MV-4-11 (cell line): Measurements from ENCODE around the gene SURF1.
"Not testable (repeated sequence)": the region's sequence is repeated elsewhere in the genome, so short reads cannot be mapped to it uniquely, and the experiment has no call there.

Experiments used
- DNase-seq: peaks from one replicate; lab custom pipeline; 2025; lab: John Stamatoyannopoulos, UW

SURF1 gene

DNA sequence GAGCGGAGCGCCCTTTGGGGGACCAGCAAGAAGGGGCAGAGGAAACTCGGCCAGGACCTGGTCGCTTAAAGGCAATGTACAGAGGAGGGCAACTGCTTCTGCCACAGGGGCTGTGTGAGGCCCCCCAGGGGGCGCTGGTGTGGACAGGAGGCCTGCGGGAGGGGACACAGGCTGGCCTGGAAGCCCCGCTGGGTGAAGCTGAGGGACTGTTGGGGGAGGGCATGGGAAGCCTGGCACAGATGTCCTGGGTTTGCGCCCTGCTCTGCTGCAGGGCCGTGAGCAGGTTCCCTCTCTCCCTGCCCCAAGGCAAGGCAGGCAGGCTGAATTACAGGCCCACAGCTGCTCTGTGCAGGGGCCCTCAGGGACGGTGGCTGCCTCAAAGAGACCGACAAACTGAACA, 13.7 kb downstream of the SURF1 start:
- no peak for DNase-seq

DNA sequence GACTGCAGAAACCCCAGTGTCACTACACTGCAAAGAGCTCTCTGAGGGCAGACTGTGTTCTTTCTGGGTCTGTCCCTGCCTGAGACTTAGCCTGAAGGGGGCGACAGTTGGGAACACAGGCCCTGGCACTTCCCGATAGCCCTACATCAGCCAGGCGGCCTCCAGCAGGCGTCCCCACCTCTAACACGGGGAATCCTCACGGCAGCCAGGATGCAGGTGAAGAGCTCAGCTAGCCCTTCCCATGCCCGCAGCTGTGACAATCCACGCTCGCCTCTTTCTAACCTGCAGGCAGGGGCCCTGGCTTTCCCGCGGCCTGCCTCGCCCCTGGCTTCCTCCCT, 14.2 kb downstream of the SURF1 start:
- no peak for DNase-seq

DNA sequence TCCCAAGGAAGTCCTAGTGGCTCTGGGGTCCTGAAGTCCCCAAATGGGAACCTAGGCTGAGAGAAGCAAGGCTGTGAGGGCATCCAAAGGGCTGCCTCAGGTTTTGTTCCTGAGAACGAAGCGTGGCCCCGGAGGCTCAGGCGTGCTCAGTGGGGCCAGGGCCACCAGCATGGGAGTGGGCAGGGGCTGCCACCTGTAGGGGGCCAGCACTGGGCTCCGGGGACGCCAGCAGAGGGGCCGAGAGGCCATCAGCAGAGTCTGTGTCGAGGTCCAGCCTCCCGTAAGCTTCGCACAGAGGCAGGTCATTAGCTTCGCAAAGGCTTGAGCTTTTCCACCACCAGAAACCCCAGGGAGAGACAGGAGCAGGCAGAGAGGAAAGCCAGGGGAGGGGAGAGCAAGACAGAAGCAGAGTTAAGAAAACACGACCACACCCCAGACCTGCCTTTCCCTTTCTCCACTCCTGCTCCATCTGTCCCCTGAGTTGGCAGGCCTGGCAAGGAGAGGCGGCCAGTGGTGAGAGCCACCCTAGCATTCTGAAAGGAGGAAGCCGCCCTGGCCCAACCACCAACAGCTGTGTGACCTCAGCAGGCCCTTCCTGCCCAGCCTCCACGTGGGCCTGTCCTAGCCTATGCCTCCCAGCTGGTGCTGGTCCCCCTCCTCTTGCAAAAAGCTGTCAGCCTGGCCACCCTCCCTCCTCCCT, 14.8 kb downstream of the SURF1 start:
- peak; percentile 85 for DNase-seq

DNA sequence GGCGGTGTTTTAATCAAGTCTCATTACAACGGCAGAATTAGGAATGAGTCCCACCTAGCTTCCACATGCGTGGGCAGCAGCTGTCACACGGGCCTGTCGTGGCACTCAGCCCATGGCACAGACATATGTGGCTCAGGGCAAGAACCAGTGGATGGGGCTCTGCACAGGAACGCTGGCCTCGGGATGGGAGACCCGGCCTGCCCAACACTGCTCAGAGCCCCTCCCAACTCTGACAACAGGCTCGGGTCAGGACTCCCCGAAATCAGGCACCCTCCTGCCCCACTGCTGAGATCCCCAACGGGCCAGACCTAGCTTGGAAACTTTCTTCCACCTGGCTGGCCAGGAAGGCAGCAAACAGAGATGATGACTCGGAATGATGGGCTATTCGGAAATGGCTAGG, 15.4 kb downstream of the SURF1 start:
- DNase-seq: no peak

DNA sequence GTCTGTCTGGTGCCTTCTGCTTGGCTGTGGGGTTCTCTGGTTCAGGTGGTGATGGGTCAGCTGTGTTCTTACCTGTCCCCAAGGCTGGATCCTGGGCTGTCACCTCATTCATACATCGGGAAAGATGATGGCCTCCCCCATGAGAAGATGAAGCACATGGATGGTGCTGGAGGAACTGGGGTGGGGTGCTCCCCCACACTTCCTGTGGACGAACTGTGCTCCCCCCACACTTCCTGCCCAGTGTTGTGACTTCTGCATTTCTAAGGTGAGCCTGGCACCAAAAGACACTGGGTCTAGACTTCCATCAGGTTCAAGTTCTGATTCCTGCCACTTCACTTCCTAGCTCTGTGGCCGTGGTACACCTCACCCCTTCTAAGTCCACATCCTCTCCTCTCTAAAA, 16.0 kb downstream of the SURF1 start:
- peak; percentile 12 for DNase-seq

DNA sequence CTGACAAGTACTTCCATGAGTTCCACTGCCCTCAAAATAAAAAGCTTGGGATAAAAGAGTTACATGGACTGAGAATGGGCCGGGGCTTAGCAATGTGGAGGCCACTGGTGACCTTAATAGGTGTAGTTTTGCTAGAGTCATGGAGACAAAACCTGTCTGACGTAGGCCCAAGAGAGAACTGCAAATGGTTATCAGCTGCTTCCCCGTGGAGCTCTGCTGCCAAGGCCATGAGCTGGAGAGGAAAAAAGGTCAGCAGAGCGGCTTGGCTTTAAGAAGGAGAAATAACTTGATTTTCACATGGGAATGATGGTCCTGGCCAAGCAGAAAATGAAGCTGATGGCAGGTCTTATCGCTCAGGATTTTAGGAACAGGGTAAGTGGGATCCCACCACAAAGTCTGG, 16.6 kb downstream of the SURF1 start:
- DNase-seq: no peak

DNA sequence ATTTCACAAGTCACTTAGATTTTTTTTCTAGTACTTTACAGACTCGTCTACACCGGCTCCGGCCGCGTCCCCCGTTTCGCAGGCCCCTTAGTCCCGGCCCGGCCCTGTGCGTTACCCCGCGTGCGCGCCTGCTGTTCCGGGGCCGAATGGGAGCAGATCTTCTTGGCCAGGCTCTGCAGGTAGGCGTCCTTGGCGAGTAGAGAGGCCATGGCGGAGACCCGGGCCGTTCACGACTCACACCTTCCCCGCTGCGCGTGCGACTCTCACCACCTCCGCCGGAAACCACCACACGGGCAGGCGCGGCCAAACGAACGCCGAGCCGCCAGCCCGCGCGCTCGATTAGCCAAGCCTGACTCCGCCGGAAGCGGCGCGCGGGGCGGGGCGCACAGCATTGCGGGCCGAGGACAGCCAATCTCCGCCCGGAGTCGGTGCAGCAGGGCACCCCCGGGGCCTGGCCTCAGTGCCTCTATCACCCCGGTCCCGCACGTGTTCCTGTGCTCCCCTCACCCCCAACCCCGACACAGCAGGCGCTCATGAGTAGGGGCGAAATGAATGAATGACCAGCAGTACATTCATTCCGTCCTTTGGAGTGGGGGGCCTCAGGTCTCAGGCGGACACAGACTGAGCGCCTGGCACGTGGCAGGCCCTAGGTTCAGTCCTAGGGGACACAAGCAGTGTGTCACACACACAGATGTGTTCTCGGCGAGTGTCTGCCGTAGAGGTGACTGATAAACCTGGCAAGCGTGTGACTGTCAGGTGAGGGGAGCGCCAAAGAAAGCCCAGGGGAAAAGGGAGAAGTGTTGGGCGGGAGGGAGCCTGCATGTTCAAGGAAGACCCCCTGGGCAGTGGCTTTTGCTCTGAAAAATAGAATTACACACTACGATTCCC, 20.1 kb downstream of the SURF1 start, which contains the start of gene SURF6:
Gene SURF6 (minus strand): TSS at position 265 of the 888 bp plus-strand sequence. CDS start 56 bp downstream, at position 209.
- peak; percentile 82 for DNase-seq

DNA sequence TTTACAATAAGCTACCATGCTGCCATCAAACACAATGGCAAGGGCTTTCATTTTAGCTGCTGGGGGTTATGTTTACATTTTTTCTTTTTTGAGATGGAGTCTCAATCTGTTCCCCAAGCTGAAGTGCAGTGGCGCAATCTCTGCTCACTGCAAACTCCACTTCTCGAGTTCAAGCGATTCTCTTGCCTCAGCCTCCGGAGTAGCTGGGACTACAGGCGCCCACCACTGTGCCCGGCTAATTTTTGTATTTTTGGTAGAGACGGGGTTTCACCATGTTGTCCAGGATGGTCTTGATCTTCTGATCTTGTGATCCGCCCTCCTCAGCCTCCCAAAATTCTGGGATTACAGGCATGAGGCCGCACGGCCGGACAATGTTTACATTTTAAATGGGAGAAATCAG, 21.4 kb downstream of the SURF1 start:
- peak; percentile 9 for DNase-seq

DNA sequence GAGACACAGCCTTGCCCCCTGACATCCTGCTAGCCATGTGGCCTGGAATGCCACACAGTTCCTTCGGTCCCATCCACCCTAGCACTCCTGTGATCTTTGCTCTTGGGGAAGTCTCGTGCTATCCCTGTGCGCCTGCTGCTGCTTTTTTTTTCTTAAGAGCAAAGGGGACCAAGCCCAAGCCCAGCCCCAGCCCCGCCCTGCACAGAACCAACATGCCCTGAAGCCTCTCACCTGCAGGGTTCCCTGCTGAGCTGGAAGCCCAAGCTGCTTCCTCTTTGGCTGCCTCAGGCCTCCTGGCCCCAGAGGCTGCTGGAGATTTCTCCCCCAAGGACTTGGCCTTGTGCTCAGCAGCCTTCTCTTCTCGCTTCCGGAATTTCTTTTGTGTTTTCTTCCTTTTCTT, 22.1 kb downstream of the SURF1 start:
- DNase-seq: no peak

DNA sequence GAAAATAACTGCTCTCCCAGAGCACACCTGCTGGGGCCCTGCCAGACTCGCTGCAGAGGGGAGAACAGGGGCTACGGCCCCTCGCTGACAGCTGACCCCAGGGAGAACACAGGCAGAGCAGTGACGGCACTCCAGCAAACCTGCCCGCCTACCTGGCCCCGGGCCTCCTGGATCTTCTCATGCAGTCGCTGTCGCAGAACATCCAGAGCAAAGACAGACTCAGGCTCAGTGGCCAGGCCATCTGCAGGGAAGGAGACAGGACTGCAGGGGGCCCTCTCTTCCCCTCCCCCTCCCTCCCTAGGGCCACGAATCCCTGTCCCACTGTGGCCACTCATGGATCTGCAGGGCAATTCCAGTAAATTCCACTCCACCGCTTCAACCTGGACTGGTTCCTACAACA, 22.7 kb downstream of the SURF1 start:
- no peak for DNase-seq

DNA sequence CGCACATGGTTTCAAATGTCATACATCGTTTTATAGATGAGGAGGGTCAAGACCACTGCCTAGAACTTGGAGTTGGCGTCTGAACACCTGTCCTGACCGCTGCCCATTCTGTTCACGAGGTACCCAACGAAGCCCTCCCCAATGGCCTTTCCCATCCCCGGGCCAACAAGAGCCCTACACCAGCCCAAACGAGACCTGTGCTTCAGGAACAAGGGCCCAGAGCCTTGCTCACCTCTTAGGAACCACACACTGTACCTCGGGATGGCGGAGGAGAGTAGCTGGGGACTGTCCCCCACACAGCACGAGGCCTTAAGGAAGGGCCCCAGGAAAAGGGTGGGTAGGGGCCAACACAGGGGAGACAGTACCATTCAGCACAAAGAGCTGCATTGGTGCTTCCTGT, 23.3 kb downstream of the SURF1 start:
- no peak for DNase-seq

DNA sequence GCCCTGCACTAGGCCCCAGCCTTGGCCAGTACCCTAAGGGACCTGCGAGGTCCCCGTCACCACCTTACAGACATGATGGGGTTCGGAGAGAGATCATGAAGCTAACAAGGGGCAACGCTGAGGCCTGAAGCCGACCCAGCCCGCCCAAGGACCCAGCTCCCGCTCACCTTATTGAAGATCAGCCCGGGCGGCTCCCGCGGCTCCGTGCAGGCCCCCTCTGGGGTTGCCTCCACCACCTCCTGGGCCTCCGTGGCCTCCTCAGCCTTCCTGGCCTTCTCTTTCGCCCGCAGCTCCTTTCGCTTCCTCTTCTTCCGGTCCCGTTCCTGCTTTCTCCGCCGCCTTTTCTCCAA, 23.9 kb downstream of the SURF1 start:
- no peak for DNase-seq

DNA sequence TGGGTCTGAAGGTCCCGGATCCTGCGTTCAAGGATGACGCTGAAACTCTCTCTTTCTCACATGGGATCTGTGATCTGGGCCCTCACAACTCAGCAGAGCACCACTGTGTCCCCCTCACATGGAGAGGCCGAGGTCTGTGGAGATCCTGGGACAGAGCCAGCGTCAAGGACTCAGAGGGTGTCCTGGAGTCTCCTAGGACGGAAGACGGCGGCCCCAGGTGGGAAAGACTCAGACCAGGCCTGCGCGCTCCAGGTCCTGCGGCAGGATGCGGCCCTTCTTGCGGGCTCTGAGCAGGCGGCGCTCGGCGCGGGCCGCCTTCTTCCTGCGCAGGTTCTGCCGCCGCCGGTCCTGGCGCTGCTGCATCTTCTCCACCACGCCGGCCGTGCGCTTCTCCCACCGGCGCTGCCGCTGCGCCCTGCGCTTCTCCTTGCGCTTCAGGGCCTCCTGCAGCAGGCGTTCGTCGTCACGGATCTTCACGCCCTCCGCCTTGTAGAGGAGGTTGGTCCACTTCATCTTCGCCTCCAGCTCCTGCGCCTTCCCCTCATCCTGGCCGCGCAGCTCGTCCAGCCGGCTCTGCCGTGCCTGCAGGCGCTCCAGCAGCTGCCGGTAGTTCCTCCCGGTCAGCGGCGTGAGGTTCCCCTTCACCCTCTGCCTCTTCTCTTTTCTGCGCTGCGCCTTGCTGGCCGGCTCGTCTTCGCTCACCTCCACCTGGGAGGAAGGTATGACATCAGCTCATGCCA, 24.5 kb downstream of the SURF1 start:
- DNase-seq: no peak

DNA sequence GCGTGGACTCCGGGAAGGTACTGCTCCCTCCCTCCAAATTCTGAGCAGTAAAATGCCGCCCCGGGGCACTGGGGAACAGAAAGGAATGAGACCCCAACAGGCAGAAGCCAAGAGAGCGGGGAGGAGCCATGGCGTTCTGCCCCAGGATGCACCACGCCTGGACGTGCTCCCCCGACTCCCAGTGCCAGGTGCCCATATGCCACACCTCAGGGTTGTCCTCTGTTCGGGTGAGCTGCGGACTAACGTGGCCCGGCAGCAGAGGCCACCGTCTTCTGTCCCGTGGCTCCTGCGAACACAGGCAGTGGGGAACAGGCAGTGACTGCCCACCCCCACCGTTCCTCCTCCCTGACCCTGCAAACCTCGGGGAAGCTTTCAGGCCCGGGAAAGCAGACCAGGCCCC, 25.1 kb downstream of the SURF1 start:
- no peak for DNase-seq

DNA sequence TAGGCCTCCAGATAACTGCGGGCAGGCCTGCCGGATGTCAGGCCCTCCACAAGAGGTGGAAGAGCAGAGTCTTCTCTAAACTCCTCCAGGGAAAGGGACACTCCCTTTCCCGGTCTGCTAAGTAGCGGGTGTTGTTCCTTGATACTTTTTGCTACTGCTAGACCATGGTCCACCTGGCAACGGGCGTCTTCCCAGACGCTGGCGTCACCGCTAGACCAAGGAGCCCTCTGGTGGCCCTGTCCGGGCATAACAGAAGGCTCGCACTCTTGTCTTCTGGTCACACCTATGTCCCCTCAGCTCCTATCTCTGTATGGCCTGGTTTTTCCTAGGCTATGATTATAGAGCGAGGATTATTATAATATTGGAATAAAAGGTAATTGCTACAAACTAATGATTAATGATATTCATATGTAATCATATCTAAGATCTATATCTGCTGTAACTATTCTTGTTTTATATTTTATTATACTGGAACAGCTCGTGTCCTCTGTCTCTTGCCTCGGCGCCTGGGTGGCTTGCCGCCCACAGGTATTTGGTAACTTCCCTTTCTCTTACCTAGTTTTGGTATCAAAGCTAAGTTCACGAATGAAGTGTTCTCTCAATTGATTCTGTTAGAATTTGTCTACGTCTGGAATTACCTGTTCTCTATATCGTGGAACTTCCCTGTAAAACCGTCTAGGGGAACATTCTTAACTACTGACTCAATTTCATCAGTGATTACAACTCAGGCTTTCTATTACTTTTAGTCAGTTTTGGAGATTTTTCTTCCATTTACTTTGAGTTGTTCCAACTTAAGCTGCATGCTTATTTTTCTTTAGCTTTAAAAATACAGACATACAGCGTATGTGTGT, 26.8 kb downstream of the SURF1 start:
- not testable (repeated sequence) for DNase-seq

DNA sequence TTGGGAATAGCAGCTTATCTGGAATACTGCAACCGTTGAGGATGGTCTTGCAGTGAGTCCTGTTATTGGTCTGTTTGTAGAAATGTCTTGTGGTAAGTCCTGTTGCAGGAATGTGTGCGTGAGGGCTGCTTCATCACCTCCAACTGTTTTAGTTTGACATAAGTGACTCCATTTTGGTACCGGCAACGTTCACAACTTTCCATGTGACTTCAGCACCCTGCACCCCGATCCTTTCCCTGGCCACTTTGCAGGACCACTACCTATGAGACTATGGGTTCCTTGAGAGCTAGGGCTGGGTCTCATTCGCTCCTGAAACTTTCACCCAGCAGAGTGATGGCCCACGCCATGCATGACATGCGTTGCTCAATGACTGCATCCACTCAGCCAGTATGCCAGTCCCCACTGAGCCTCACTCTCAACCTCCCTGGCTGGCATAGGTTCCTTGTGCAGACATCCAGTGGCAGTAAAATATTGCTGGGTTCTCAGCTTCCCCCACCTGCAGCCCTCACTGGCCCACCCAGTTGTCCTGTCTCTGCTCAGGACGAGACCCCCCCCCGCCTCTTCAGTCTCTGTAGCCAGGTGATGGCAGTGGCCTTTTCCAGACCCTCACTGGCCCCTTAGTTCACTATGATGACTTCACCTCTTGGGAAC, 28.3 kb downstream of the SURF1 start:
- DNase-seq: no peak

DNA sequence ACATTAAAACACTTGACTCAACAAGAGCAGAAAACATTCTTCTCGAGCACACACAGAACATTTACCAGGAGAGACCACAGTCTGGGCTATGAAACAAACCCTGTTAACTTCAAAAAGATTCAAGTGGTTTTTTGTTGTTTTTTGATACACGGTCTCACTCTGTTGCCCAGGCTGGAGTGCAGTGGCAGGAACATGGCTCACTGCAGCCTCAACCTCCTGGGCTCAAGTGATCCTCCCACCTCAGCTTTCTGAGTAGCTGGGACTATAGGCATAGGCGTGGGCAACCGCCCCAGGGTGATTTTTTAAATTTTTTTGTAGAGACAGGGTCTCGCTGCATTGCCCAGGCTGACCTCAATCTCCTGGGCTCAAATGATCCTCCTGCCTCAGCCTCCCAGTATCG, 29.3 kb downstream of the SURF1 start:
- DNase-seq: not testable (repeated sequence)

DNA sequence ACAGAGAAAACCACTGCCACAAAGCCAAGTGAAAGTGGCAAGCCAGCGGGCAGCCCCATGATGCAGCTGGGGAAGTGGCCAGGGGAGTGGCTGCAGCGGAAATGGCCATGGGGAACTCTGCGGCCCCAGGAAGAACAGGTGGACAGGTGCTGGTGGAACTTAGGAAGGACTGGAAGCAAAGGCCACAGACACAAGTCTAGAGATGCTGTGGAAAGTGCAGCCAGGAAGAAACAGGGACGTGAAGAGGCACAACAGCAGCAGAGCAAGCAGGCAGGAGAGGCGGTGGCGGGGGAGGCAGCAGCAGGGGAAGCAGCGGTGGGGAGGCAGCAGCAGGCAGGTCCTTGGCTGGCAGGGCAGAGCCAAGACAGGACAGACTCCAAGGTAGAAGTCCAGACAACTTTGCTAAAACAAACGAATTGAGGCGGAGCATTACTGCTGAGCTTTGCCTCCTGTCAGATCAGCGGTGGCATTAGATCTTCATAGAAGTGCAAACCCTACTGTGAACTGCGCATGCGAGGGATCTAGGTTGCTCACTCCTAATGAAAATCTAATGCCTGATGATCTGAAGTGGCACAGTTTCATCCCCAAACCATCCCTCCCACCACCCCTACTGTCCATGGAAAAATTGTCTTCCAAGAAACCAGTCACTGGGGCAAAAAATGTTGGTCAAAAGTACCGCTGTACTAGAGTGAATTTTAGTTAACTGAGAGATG, 32.1 kb downstream of the SURF1 start:
- no peak for DNase-seq

DNA sequence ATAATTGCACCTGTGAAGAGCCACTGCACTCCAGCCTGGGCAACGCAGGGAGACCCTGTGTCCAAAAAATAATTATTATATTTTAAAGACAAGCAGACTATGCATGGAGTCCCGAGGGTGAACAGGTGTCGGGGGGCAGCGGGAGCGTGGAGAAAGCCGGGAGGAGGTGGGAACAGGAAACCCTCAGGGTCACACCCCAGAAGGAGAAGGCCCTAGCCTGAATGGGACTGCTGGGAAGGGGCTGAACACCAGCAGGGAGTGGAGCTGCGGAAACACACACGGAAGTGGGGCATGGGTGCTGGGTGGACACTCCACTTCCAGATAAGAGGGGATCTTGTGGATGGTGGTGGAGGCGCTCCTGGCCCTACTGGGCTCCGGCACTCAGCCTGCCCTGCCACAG, 33.1 kb downstream of the SURF1 start:
- no peak for DNase-seq

DNA sequence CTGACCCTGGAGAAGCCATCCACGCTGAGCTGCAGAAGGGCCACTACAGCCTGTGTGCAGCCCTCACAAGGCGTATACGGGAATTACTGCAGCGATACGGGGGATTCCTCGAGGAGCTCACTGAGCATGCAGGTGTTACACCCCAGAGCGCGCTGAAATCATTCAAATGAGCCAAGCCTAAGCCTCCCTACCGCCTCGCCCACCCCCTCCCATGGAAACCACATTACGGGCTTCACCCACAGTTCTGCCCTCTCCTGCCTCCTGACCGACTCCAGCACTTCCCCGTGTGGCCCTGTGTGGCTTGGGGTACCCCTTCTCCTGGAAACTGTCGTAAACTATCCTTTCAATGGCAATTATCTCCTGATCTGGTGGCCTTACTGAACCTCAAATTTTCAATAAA, 33.6 kb downstream of the SURF1 start:
- no peak for DNase-seq

DNA sequence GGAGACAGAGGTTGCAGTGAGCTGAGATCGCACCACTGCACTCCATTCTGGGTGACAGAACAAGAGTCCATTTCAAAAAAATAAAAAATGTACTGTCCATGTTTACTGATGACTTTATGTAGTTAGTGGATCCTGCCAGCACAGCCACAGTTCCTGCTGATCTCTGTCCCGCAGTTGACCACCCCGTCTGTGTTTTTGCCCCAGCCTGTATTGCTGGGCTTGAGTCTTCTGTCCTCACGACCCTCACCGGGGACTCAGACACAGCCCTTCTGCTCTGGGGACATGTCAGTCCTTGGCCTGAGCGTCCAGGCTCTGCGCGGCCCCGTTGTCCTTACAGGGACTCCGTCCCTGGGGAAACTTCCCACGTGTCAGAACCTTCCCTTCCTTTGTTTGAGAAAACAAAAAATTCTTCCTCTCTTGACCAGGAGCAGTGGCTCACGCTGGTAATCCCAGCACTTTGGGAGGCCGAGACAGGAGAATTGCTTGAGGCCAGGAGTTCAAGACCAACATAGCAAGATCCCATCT, 34.8 kb downstream of the SURF1 start:
- DNase-seq: no peak
